Hepatocyte (in vitro differentiated cells): ENCODE measurements around the gene LHX3. TPM values are rescaled to one million over a fixed set of nuclear protein-coding genes. Genes with fewer than 3 reads are reported as not detected.

Experiments used
- DNase-seq: peaks from one replicate; pipeline ENCODE4 v3.0.0-alpha.2; 2016; ENCODE audit warnings: low spot score
- H2AFZ ChIP-seq: fragments of 200-600 bp; sonication (generic); 2 replicates; pipeline ENCODE4 v1.6.0; 2016; ENCODE audit warnings: antibody characterized with exemption, mild to moderate bottlenecking
- H3K27ac ChIP-seq: fragments of 200-600 bp; sonication (generic); 2 replicates; pipeline ENCODE4 v1.5.1; 2016; ENCODE audit warnings: mild to moderate bottlenecking
- H3K27me3 ChIP-seq: fragments of 200-600 bp; sonication (generic); 2 replicates; pipeline ENCODE4 v1.6.1; 2016
- H3K36me3 ChIP-seq: fragments of 200-600 bp; sonication (generic); replicated peaks from 2 replicates; pipeline ENCODE4 v1.5.1; 2016; ENCODE audit warnings: low read depth; ENCODE audit not compliant: insufficient read depth
- H3K4me1 ChIP-seq: fragments of 200-600 bp; sonication (generic); 2 replicates; pipeline ENCODE4 v1.5.1; 2016; ENCODE audit warnings: mild to moderate bottlenecking, moderate library complexity; ENCODE audit not compliant: insufficient read depth
- H3K4me2 ChIP-seq: fragments of 200-600 bp; sonication (generic); 2 replicates; pipeline ENCODE4 v1.6.0; 2016
- H3K4me3 ChIP-seq: fragments of 200-600 bp; sonication (generic); 2 replicates; pipeline ENCODE4 v1.5.1; 2016; ENCODE audit warnings: mild to moderate bottlenecking
- H3K79me2 ChIP-seq: fragments of 200-600 bp; sonication (generic); 2 replicates; pipeline ENCODE4 v1.6.0; 2017; ENCODE audit warnings: mild to moderate bottlenecking
- H3K9me2 ChIP-seq: fragments of 200-600 bp; sonication (generic); replicated peaks from 2 replicates; pipeline ENCODE4 v1.6.0; 2017; ENCODE audit warnings: mild to moderate bottlenecking; ENCODE audit not compliant: insufficient read depth
- H3K9me3 ChIP-seq: fragments of 200-600 bp; sonication (generic); 2 replicates; pipeline ENCODE4 v1.5.1; 2016; ENCODE audit warnings: low read depth, mild to moderate bottlenecking
- H4K20me1 ChIP-seq: fragments of 200-600 bp; sonication (generic); 2 replicates; pipeline ENCODE4 v1.6.0; 2016; ENCODE audit warnings: mild to moderate bottlenecking; ENCODE audit not compliant: insufficient read depth, poor library complexity, severe bottlenecking
- EZH2 ChIP-seq: fragments of 200-600 bp; sonication (generic); IDR thresholded peaks from 2 replicates; pipeline ENCODE4 v1.6.1; 2016; ENCODE audit warnings: antibody characterized with exemption, mild to moderate bottlenecking, borderline replicate concordance
- EZH2phosphoT487 ChIP-seq: fragments of 200-600 bp; sonication (generic); IDR thresholded peaks from one replicate; pipeline ENCODE4 v1.6.1; 2018; ENCODE audit warnings: antibody characterized with exemption, mild to moderate bottlenecking, low read depth, moderate library complexity; ENCODE audit not compliant: unreplicated experiment, severe bottlenecking
- WGBS: methylation state at CpG from one replicate; pipeline ENCODE4 v1.1.6; 2016; ENCODE audit warnings: low lambda C conversion rate; ENCODE audit errors: missing lambda C conversion rate; 5-methylcytosine and 5-hydroxymethylcytosine counted together
- polyA plus RNA-seq: library from polyadenylated mRNA; unstranded; fragments of >200 nt; fragmentation: Nextera tagmentation; extraction: Ambion mirVana; gene quantifications from 2 replicates; pipeline ENCODE4 v1.2.1, GENCODE V29; 2016
- total RNA-seq: library from RNA; depleted of rRNA; stranded (reverse); fragments of >200 nt; gene quantifications from 2 replicates; pipeline ENCODE4 v1.2.3, GENCODE V29; 2014
- TF ChIP-seq, protein P1 (sequence below): fragments of 200-600 bp; sonication (generic); IDR thresholded peaks from 2 replicates; pipeline ENCODE4 v1.5.1; 2016; ENCODE audit warnings: antibody characterized with exemption, mild to moderate bottlenecking; ENCODE audit not compliant: poor library complexity

LHX3 gene
- total and polyA plus RNA-seq, 2 experiments from 2014 or later, result not detected

- Histone ChIP-seq H2AFZ (no peak overlapping the region), H3K36me3 (no peaks in the 10 kb centered on the region), H3K4me3 (no peak overlapping the region), H4K20me1 (no peaks in the 10 kb centered on the region), H3K4me2 (no peak overlapping the region), H3K79me2 (no peaks in the 10 kb centered on the region), H3K27ac (no peak overlapping the region), H3K9me2 (no peaks in the 10 kb centered on the region), H3K9me3 (no peaks in the 10 kb centered on the region), H3K27me3 (peaks cover 75% of the 10 kb centered on the region), H3K4me1 (no peaks in the 10 kb centered on the region)
- TF ChIP-seq EZH2phosphoT487, result peak; percentile 54
- TF ChIP-seq EZH2, result peak; percentile 55
- TF ChIP-seq, protein P1, sequence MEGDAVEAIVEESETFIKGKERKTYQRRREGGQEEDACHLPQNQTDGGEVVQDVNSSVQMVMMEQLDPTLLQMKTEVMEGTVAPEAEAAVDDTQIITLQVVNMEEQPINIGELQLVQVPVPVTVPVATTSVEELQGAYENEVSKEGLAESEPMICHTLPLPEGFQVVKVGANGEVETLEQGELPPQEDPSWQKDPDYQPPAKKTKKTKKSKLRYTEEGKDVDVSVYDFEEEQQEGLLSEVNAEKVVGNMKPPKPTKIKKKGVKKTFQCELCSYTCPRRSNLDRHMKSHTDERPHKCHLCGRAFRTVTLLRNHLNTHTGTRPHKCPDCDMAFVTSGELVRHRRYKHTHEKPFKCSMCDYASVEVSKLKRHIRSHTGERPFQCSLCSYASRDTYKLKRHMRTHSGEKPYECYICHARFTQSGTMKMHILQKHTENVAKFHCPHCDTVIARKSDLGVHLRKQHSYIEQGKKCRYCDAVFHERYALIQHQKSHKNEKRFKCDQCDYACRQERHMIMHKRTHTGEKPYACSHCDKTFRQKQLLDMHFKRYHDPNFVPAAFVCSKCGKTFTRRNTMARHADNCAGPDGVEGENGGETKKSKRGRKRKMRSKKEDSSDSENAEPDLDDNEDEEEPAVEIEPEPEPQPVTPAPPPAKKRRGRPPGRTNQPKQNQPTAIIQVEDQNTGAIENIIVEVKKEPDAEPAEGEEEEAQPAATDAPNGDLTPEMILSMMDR, result no peak
- no peak for DNase-seq
- 10% methylated on average over 25 of the region's 51 CpGs for WGBS
Observed at GRCh38 chr9:136192289-136193126, 12.4 kb downstream of the LHX3 start.

DNA sequence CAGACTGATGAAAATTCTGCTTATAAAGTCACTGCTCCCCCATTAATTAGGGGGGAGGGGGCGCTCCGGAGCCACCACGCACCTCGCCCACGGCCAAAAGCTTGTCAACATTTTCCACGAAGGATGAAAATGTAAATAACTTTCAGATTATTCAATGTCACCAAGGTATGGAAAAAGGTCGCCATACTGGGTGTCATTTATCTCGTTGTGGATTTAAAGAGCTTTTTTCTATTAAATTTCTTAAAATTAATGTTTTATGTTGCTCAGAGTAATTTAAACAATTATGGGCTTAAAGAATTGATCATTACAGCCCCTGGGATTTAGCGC lies 13.0 kb downstream of the LHX3 start:
- no peak for DNase-seq
- no peaks in the 10 kb centered on the region for H3K36me3 ChIP-seq
- no peaks in the 10 kb centered on the region for H4K20me1 ChIP-seq
- no peak overlapping the region for H3K27ac ChIP-seq
- no peak overlapping the region for H2AFZ ChIP-seq
- no peak overlapping the region for H3K4me3 ChIP-seq
- no peaks in the 10 kb centered on the region for H3K9me2 ChIP-seq
- H3K27me3 ChIP-seq, result peaks cover 69% of the 10 kb centered on the region
- H3K4me2 ChIP-seq, result no peak overlapping the region
- H3K79me2 ChIP-seq, result no peaks in the 10 kb centered on the region
- H3K4me1 ChIP-seq, result no peaks in the 10 kb centered on the region
- WGBS, result 43% methylated on average over 9 of the region's 9 CpGs
- no peaks in the 10 kb centered on the region for H3K9me3 ChIP-seq
- TF ChIP-seq EZH2 (no peak), EZH2phosphoT487 (no peak)
- TF ChIP-seq, protein P1, result no peak

DNA sequence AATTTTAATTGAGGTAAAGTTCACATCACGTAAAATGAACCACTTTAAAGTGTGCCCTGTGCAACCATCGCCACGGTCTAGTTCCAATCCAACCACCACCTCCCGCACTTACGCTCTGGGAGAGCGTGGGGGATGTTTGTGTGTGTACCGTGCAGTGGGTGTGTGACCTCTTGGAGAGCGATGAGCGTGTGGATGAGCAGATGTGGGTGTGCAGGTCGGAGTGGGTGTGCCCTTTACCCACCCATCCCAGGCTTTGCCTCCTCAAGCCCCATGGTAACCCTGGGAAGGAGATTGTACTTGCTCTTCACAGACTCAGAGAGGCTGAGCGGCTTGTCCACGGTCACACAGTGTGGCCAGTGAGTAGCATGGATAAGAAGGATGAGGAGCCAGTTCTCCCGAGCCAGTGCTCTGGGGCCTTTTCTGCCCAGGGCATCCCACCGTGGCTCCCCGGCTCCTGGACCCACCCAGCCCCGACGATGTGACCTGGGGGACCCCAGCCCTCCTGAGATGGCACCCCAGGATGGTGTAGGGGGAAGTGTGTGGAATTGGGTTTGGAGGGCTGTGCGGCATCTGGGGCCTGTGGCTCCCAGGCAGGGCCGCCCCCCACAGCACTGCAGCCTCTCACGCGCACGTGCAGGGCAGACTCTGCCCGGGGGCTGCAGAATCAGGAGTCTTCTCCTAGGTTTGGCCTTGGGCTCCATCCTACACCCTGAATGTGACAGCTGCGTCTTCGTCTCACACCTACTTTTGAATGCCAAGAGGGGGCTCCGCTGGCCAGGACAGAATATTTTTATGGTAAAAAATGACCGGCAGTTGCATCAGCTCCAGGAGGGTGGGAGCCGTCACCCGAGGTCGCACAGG lies 13.6 kb downstream of the LHX3 start:
- no peak for DNase-seq
- Histone ChIP-seq H2AFZ (no peak overlapping the region), H4K20me1 (no peaks in the 10 kb centered on the region), H3K27me3 (peaks cover 66% of the 10 kb centered on the region), H3K9me2 (no peaks in the 10 kb centered on the region), H3K4me3 (no peak overlapping the region), H3K4me1 (no peaks in the 10 kb centered on the region), H3K36me3 (no peaks in the 10 kb centered on the region), H3K79me2 (no peaks in the 10 kb centered on the region), H3K27ac (no peak overlapping the region), H3K4me2 (no peak overlapping the region), H3K9me3 (no peaks in the 10 kb centered on the region)
- no peak for TF ChIP-seq EZH2
- TF ChIP-seq, protein P1, result no peak
- TF ChIP-seq EZH2phosphoT487, result no peak
- 80% methylated on average over 30 of the region's 30 CpGs for WGBS
